AG09319 (cell line): Measurements from ENCODE around the gene ABCA1.
"Not testable (repeated sequence)": the region's sequence is repeated elsewhere in the genome, so short reads cannot be mapped to it uniquely, and the experiment has no call there.

ENCODE experiments used
- DNase-seq: peaks from one replicate; pipeline ENCODE4 v3.0.0-alpha.2; 2010; ENCODE audit warnings: low read depth; ENCODE audit errors: extremely low read depth
- TF ChIP-seq, protein P1 (sequence below): IDR thresholded peaks from 2 replicates; pipeline ENCODE4 v1.5.1; 2011; ENCODE audit warnings: low read depth, mild to moderate bottlenecking, inconsistent platforms, low read length, moderate library complexity

ABCA1 gene, protein sequence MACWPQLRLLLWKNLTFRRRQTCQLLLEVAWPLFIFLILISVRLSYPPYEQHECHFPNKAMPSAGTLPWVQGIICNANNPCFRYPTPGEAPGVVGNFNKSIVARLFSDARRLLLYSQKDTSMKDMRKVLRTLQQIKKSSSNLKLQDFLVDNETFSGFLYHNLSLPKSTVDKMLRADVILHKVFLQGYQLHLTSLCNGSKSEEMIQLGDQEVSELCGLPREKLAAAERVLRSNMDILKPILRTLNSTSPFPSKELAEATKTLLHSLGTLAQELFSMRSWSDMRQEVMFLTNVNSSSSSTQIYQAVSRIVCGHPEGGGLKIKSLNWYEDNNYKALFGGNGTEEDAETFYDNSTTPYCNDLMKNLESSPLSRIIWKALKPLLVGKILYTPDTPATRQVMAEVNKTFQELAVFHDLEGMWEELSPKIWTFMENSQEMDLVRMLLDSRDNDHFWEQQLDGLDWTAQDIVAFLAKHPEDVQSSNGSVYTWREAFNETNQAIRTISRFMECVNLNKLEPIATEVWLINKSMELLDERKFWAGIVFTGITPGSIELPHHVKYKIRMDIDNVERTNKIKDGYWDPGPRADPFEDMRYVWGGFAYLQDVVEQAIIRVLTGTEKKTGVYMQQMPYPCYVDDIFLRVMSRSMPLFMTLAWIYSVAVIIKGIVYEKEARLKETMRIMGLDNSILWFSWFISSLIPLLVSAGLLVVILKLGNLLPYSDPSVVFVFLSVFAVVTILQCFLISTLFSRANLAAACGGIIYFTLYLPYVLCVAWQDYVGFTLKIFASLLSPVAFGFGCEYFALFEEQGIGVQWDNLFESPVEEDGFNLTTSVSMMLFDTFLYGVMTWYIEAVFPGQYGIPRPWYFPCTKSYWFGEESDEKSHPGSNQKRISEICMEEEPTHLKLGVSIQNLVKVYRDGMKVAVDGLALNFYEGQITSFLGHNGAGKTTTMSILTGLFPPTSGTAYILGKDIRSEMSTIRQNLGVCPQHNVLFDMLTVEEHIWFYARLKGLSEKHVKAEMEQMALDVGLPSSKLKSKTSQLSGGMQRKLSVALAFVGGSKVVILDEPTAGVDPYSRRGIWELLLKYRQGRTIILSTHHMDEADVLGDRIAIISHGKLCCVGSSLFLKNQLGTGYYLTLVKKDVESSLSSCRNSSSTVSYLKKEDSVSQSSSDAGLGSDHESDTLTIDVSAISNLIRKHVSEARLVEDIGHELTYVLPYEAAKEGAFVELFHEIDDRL (N-terminal part only)

DNA sequence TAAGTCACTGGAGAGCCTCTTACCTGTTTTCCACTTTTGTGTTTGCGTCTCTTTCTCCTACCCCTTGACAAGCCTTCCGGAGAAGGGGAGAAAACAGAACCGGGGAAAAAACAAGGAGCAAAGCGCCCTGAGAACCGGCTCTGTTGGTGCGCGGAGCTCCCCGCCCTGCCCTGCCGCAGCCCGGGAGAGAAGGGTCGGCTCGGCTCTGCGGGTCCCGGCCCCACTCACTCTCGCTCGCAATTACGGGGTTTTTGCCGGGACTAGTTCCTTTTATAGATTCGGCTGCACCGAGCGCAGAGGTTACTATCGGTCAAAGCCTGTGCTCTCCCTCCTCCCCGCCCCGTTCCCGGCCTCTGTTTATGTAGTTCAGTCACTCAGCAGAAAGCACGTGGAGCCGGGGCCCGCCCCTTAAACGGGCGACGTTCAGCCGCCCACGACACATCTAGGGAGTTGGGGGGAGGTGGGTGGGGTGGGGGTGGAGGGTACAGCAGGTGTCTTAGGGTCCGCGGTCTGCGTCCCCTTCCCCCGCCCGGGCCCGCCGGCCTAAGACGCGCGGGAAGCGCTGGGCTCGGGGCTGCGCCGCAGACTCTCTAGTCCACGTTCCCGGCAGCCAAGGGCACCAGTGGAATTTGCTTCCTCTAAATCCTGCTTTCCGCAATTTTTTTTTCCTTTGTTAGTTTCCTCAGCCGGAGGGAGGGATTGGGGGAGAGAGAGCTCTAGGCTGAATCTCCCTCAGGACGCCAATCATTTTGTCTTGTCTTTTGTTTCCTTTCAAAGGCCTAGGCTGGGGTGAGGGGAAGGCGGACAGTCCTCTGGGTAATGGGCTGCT lies at the start of gene ABCA1:
Gene ABCA1 (minus strand): TSS at position 244 of the 829 bp plus-strand sequence. CDS start 24,476 bp downstream, outside the sequence.
- DNase-seq, result no peak
- TF ChIP-seq, protein P1, sequence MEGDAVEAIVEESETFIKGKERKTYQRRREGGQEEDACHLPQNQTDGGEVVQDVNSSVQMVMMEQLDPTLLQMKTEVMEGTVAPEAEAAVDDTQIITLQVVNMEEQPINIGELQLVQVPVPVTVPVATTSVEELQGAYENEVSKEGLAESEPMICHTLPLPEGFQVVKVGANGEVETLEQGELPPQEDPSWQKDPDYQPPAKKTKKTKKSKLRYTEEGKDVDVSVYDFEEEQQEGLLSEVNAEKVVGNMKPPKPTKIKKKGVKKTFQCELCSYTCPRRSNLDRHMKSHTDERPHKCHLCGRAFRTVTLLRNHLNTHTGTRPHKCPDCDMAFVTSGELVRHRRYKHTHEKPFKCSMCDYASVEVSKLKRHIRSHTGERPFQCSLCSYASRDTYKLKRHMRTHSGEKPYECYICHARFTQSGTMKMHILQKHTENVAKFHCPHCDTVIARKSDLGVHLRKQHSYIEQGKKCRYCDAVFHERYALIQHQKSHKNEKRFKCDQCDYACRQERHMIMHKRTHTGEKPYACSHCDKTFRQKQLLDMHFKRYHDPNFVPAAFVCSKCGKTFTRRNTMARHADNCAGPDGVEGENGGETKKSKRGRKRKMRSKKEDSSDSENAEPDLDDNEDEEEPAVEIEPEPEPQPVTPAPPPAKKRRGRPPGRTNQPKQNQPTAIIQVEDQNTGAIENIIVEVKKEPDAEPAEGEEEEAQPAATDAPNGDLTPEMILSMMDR, result no peak

DNA sequence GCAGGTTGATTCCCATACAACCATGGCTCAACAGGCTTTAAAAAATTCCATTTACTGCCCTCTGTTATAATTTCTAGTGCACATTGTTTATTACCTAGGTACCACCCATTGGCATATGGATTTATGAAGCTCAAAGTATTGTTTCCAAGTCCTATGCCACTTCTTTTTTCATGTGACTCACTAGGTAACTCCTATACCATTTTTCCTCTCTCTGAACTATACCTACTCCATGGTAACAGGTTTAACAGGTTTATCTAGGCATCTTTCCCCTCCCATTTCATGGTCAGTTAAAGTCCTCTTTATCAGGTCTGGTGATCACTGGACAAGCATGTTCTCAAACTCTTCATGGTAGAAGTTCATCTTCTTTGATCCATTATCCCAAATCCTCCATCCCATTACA lies 49.6 kb upstream of the ABCA1 start:
- no peak for DNase-seq
- TF ChIP-seq, protein P1, result no peak

DNA sequence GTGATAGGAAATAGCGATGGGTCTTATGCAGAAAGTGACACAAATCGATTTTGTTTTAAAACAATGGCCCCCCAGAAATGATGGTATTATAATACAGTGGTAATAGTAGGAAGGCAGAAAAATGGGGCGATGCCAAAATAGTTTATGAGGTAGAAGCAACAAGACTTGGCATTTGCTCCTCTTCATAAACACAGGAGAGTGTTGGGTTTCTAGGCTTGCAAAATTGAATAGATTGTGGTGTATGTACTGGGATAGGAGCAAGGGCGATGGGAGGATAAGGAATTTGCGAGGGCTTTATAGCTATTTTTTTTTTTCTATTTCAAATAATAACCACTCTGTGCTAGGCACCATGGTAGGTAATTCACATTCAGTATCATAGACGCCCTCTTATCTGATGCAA lies 49.2 kb upstream of the ABCA1 start:
- TF ChIP-seq, protein P1, result no peak
- DNase-seq, result no peak

DNA sequence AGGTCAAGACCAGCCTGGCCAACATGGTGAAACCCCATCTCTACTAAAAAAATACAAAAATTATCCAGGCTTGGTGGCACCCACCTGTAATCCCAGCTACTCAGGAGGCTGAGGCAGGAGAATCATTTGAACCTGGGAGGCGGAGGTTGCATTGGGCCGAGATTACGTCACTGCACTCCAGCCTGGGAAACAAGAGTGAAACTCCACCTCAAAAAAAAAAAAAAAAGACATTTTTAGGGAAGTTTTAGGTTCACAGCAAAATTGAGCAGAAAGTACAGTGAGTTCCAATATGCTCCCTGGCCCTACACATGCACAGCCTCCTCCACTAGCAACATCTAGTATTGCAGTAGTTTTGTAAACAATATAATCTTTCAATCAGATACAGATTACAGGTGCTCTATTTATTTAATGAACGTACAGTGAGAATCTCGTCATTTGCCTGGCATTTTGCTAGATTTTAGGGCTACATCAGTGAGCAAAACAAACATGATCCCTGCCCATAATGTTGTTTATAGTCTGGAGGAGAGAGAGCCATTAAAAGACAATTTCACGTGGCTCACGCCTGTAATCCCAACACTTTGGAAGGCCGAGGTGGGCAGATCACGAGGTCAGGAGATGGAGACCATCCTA lies 48.1 kb upstream of the ABCA1 start:
- DNase-seq, result not testable (repeated sequence)

DNA sequence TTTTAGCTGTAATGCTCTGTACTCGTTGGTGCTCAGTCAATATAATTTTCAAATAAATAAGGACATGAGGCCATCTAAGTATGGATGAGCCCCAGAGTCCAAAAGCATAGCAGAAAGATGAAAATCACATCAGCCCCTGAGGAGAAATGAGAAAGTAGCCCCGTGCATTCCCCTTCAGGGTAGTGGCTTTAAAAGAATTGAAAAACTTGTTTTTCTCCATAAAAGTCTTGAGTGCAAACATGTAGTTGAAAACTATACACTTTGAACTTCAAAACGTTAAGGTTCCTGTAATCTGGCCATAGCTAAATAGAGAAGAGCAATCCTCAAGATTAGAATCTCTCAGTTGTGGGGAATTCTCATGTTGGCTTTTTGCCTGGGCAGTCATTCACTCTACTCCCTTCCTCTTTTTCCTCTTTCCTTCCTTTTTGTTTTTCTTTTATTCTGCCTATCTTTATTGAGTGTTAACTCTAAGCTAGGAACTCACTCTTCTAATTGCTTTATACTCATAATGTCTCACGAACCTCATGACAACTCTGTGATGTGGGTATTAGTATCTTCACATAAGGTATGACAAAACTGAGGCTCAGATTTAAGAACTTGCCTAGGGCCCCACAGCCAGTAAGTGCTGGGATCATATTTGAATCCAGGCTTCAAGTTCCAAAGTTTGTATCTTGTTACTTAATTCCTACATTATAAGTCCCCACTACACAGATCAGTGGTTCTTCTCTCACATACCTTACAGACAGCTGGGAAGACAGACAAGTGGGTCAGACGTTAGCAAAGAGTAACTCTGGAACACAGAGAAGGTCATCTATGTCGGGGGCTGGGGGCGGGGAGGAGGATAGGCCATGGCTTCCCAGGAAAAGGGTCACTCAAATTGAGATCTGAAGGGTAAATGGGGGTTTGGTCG lies 46.4 kb upstream of the ABCA1 start:
- TF ChIP-seq, protein P1, result no peak
- DNase-seq, result no peak

DNA sequence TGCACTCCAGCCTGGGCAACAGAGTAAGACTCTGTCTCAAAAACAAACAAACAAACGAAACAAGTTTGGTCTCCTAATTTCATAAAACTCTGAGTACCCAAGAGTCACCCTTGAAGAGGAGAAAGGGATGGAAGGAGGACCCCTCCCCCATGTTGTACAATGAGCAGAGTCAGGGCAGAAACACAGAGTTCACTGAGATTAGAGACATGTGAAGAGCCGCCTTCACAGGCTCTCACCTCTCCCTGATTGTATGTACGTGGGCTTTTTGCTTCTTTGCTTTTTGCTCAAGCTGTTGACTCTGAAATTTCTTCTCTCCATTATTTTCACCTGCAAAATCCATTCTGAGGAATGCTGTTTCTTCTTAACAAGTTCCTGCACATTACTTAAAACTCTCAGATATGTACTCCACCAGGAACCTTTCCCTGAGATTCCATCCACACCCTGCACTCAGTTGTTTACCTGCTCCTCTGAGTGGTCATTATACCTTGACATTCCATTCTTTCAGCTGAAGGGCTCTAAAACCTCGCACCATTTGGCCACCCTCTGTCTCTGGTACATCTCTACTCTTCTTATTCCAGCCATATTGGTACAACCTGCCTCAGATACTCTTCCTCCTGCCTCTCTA lies 44.4 kb upstream of the ABCA1 start:
- DNase-seq, result no peak
- TF ChIP-seq, protein P1, result no peak
